ENCODE measurements around the gene OR2J3.

DNA sequence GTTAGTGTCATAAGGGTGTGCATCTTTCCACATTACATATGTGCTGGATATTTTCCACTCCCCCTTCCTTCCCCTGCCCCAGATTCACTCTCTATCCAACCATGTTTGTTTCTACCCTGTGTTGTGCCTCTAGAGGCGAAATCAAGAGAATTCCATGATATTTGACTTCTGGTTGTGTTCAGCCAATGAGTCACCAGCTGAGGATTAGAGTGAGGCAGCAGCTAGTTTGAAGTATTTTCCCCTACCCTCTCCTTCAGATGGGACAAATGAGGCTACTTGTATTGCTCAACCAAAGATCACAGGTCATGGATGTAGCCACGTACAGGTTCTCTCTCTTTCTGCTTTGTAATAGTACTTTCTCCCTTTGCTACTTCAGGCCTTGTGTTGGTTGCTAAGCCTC is 38.3 kb downstream of the OR2J3 start:
- TF ChIP-seq CTCF (conservative IDR thresholded peaks at IDR 0.05) (no peak), ZFX (IDR thresholded peaks at IDR 0.05) (no peak)
